ENCODE measurements around the gene SLC10A7. TPM values are rescaled to one million over a fixed set of nuclear protein-coding genes. Genes with fewer than 3 reads are reported as not detected.

The SLC10A7 gene
- total and polyA plus RNA-seq, 4 donors, result 3.7 to 18.7 (median 7.6) TPM

DNA sequence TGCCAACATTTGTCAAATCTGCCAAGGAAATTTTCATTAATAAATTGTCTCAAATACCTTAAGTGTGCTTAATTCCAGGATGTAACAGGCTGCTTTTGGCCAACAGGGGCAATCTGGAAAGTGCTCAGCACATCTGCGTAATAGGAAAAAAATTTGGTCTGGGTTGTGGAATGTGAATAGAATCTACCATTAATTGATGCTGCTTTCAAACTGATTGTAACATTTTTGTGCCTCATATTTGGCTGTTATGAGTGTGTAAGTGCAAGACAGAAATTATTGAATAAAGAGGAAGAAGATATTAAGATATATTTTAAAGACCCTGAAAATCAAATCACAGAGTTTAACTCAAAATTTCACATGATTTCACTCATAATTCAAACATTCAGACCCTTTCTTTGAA is 266.3 kb downstream of the SLC10A7 start:
- 97% methylated on average over 1 of the region's 1 CpG for WGBS
- peaks cover 0 to 3% (median 2%) of the 10 kb centered on the region in 4 donors for H3K36me3 ChIP-seq (ENCODE audit: control insufficient read depth in 4 of 4, insufficient read depth in 3 of 4, low read depth in 1 of 4, low read length in 3 of 4)
- H3K27ac ChIP-seq (ENCODE audit: low read depth in 1 of 2, low read length in 2 of 2), result no peak overlapping the region
- no peaks in the 10 kb centered on the region for H3K27me3 ChIP-seq (ENCODE audit: control insufficient read depth in 4 of 4, insufficient read depth in 4 of 4, low read length in 3 of 4)
- TF ChIP-seq, protein P1, sequence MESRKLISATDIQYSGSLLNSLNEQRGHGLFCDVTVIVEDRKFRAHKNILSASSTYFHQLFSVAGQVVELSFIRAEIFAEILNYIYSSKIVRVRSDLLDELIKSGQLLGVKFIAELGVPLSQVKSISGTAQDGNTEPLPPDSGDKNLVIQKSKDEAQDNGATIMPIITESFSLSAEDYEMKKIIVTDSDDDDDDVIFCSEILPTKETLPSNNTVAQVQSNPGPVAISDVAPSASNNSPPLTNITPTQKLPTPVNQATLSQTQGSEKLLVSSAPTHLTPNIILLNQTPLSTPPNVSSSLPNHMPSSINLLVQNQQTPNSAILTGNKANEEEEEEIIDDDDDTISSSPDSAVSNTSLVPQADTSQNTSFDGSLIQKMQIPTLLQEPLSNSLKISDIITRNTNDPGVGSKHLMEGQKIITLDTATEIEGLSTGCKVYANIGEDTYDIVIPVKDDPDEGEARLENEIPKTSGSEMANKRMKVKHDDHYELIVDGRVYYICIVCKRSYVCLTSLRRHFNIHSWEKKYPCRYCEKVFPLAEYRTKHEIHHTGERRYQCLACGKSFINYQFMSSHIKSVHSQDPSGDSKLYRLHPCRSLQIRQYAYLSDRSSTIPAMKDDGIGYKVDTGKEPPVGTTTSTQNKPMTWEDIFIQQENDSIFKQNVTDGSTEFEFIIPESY (IDR thresholded peaks at IDR 0.05), result no peak
- TF ChIP-seq, protein P2, sequence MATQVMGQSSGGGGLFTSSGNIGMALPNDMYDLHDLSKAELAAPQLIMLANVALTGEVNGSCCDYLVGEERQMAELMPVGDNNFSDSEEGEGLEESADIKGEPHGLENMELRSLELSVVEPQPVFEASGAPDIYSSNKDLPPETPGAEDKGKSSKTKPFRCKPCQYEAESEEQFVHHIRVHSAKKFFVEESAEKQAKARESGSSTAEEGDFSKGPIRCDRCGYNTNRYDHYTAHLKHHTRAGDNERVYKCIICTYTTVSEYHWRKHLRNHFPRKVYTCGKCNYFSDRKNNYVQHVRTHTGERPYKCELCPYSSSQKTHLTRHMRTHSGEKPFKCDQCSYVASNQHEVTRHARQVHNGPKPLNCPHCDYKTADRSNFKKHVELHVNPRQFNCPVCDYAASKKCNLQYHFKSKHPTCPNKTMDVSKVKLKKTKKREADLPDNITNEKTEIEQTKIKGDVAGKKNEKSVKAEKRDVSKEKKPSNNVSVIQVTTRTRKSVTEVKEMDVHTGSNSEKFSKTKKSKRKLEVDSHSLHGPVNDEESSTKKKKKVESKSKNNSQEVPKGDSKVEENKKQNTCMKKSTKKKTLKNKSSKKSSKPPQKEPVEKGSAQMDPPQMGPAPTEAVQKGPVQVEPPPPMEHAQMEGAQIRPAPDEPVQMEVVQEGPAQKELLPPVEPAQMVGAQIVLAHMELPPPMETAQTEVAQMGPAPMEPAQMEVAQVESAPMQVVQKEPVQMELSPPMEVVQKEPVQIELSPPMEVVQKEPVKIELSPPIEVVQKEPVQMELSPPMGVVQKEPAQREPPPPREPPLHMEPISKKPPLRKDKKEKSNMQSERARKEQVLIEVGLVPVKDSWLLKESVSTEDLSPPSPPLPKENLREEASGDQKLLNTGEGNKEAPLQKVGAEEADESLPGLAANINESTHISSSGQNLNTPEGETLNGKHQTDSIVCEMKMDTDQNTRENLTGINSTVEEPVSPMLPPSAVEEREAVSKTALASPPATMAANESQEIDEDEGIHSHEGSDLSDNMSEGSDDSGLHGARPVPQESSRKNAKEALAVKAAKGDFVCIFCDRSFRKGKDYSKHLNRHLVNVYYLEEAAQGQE (IDR thresholded peaks at IDR 0.05), result no peak
- TF ChIP-seq FOXA2 (IDR thresholded peaks at IDR 0.05) (no peak), RXRA (IDR thresholded peaks at IDR 0.05) (no peak), JUND (IDR thresholded peaks at IDR 0.05) (no peak), HNF4G (IDR thresholded peaks at IDR 0.05) (no peak), SP1 (IDR thresholded peaks at IDR 0.05) (no peak), TAF1 (conservative IDR thresholded peaks at IDR 0.05) (no peak), YY1 (IDR thresholded peaks at IDR 0.05) (no peak)
- TF ChIP-seq, protein P3, sequence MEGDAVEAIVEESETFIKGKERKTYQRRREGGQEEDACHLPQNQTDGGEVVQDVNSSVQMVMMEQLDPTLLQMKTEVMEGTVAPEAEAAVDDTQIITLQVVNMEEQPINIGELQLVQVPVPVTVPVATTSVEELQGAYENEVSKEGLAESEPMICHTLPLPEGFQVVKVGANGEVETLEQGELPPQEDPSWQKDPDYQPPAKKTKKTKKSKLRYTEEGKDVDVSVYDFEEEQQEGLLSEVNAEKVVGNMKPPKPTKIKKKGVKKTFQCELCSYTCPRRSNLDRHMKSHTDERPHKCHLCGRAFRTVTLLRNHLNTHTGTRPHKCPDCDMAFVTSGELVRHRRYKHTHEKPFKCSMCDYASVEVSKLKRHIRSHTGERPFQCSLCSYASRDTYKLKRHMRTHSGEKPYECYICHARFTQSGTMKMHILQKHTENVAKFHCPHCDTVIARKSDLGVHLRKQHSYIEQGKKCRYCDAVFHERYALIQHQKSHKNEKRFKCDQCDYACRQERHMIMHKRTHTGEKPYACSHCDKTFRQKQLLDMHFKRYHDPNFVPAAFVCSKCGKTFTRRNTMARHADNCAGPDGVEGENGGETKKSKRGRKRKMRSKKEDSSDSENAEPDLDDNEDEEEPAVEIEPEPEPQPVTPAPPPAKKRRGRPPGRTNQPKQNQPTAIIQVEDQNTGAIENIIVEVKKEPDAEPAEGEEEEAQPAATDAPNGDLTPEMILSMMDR (IDR thresholded peaks at IDR 0.05; ENCODE audit: low read depth, low read length, missing input control), result no peak
- TF ChIP-seq, protein P4, sequence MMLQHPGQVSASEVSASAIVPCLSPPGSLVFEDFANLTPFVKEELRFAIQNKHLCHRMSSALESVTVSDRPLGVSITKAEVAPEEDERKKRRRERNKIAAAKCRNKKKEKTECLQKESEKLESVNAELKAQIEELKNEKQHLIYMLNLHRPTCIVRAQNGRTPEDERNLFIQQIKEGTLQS (IDR thresholded peaks at IDR 0.05), result no peak
- TF ChIP-seq, protein P5, sequence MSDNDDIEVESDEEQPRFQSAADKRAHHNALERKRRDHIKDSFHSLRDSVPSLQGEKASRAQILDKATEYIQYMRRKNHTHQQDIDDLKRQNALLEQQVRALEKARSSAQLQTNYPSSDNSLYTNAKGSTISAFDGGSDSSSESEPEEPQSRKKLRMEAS (IDR thresholded peaks at IDR 0.05), result no peak
- H3K9me3 ChIP-seq (ENCODE audit: control insufficient read depth in 4 of 4, low read length in 3 of 4), result no peaks in the 10 kb centered on the region
- DNase-seq (ENCODE audit: low spot score), result no peak
- no peak overlapping the region for H3K9ac ChIP-seq (ENCODE audit: low read depth in 1 of 2, low read length in 2 of 2)
- no peak overlapping the region for H3K4me3 ChIP-seq (ENCODE audit: low read depth in 1 of 3, low read length in 3 of 3)
- H3K4me1 ChIP-seq (ENCODE audit: control insufficient read depth in 4 of 4, insufficient read depth in 4 of 4, low read length in 3 of 4), result no peaks in the 10 kb centered on the region

DNA sequence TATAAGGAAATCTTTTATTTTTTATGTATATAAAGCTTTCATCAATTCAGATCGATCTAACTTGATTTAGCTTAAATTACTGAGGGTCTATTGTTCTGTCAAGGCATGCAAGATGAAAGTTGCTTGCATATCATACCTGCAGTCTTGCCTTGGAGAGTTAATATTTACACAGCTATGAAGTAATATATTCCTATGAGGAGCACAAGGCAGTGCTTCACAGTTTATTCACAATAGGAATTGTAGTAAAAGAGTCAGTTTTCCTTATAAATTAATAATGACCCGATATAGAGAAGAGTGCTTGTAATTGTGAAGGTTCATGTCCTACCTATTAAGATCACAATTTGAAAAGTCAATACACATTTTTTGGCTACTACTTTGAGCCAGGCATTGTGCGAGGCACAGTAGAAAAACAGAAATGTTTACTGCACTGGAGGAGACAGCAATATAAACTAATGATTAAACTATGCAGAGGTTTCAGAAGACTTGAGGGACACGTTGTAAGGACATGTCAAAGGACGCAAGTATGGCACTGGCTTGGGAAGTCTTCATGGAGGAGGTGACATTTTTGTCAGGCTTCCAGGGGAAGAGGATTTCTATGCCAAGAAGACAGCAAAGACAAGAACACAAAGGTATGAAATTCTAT is 268.6 kb downstream of the SLC10A7 start:
- WGBS, result 89% methylated on average over 5 of the region's 5 CpGs
- H3K36me3 ChIP-seq (ENCODE audit: control insufficient read depth in 4 of 4, insufficient read depth in 3 of 4, low read depth in 1 of 4, low read length in 3 of 4), result peaks cover 0 to 3% (median 2%) of the 10 kb centered on the region in 4 donors
- H3K27ac ChIP-seq (ENCODE audit: low read depth in 1 of 2, low read length in 2 of 2), result no peak overlapping the region
- DNase-seq (ENCODE audit: low spot score), result no peak
- H3K4me3 ChIP-seq (ENCODE audit: low read depth in 1 of 3, low read length in 3 of 3), result no peak overlapping the region
- no peak overlapping the region for H3K9ac ChIP-seq (ENCODE audit: low read depth in 1 of 2, low read length in 2 of 2)
- no peaks in the 10 kb centered on the region for H3K4me1 ChIP-seq (ENCODE audit: control insufficient read depth in 4 of 4, insufficient read depth in 4 of 4, low read length in 3 of 4)
- no peaks in the 10 kb centered on the region for H3K27me3 ChIP-seq (ENCODE audit: control insufficient read depth in 4 of 4, insufficient read depth in 4 of 4, low read length in 3 of 4)
- H3K9me3 ChIP-seq (ENCODE audit: control insufficient read depth in 4 of 4, low read length in 3 of 4), result no peaks in the 10 kb centered on the region
- TF ChIP-seq YY1 (IDR thresholded peaks at IDR 0.05) (no peak), SP1 (IDR thresholded peaks at IDR 0.05) (no peak), RAD21 (IDR thresholded peaks at IDR 0.05) (no peak), NR2F2 (IDR thresholded peaks at IDR 0.05) (no peak), HNF4G (IDR thresholded peaks at IDR 0.05) (no peak), FOXA2 (IDR thresholded peaks at IDR 0.05) (no peak), JUND (IDR thresholded peaks at IDR 0.05) (no peak), GABPA (IDR thresholded peaks at IDR 0.05 in 1 of 2, conservative IDR thresholded peaks at IDR 0.05 in 1 of 2) (no peak)
- TF ChIP-seq, protein P5 (IDR thresholded peaks at IDR 0.05), result no peak
- TF ChIP-seq, protein P1 (IDR thresholded peaks at IDR 0.05), result no peak
- TF ChIP-seq, protein P2 (IDR thresholded peaks at IDR 0.05), result no peak
